T-cell (primary cell): ENCODE measurements around the gene TPST1. TPM values are rescaled to one million over a fixed set of nuclear protein-coding genes. Genes with fewer than 3 reads are reported as not detected.
"Not testable (repeated sequence)": the region's sequence is repeated elsewhere in the genome, so short reads cannot be mapped to it uniquely, and the experiment has no call there.

ENCODE experiments used
- ATAC-seq, 4 experiments: fragments of 200-7000 bp in 3 of 4; fragments of 150-1000 bp in 1 of 4; cut with Tn5 transposase; replicated peaks in 1 of 4; 1 replicate in 3 of 4; 2 replicates in 1 of 4; pipeline ENCODE4 v1.10.0; 2021; ENCODE audit warnings: moderate library complexity in 3 of 4, mild to moderate bottlenecking in 2 of 4, moderate number of reproducible peaks in 1 of 4
- CTCF ChIA-PET, 2 donors: fragments of 300-600 bp; sonication (Branson Sonifier 250); formaldehyde crosslinking; loops; one replicate each; lab custom pipeline; 2022; ENCODE audit warnings: antibody characterized with exemption in 2 of 2; lab: Charles Lee
- POLR2A ChIA-PET, 2 donors: fragments of 300-600 bp; sonication (Branson Sonifier 250); formaldehyde crosslinking; loops; one replicate each; lab custom pipeline; 2022; ENCODE audit warnings: antibody characterized with exemption in 2 of 2; lab: Charles Lee
- DNase-seq, 35 experiments: peaks; one replicate each; pipeline versions ENCODE4 v3.0.0 to v3.0.0-alpha.2; 2013 to 2023
- H3K27ac ChIP-seq: one replicate; pipeline ENCODE4 v1.5.1; 2013; ENCODE audit warnings: low read length
- H3K27me3 ChIP-seq, 2 experiments: replicated peaks in 1 of 2; 1 replicate in 1 of 2; 2 replicates in 1 of 2; pipeline versions ENCODE4 v1.6.1 to v1.7.0; 2013; ENCODE audit warnings: low read length in 1 of 2, mixed read lengths in 1 of 2; ENCODE audit not compliant: control insufficient read depth in 2 of 2, insufficient read depth in 2 of 2; ENCODE audit errors: extremely low read depth in 1 of 2
- H3K36me3 ChIP-seq, 2 donors: 1 replicate in 1 of 2; 2 replicates in 1 of 2; pipeline versions ENCODE4 v1.6.1 to v1.7.0; 2013; ENCODE audit warnings: low read length in 1 of 2; ENCODE audit not compliant: control insufficient read depth in 2 of 2, insufficient read depth in 1 of 2; ENCODE audit errors: extremely low read depth in 1 of 2
- H3K4me1 ChIP-seq, 2 experiments: 1 replicate in 1 of 2; 2 replicates in 1 of 2; pipeline versions ENCODE4 v1.6.1 to v1.7.0; 2013; ENCODE audit warnings: low read length in 2 of 2, mixed read lengths in 1 of 2; ENCODE audit not compliant: insufficient read depth in 2 of 2, control insufficient read depth in 1 of 2; ENCODE audit errors: extremely low read depth in 1 of 2
- H3K4me3 ChIP-seq, 2 donors: 1 replicate in 1 of 2; 2 replicates in 1 of 2; pipeline versions ENCODE4 v1.5.1 to v1.7.0; 2013; ENCODE audit warnings: mild to moderate bottlenecking in 2 of 2, low read length in 1 of 2, moderate library complexity in 1 of 2; ENCODE audit not compliant: control insufficient read depth in 1 of 2; ENCODE audit errors: extremely low read depth in 1 of 2
- H3K9me3 ChIP-seq: 2 replicates; pipeline ENCODE4 v1.7.0; 2013
- H3K27ac Mint-ChIP-seq, 2 donors: one replicate each; pipeline ENCODE4 v1.8.0; 2020 to 2021; ENCODE audit warnings: mild to moderate bottlenecking in 2 of 2, mixed read lengths in 2 of 2
- H3K27me3 Mint-ChIP-seq, 2 donors: one replicate each; pipeline ENCODE4 v1.8.0; 2021 to 2022; ENCODE audit warnings: mixed read lengths in 2 of 2
- H3K36me3 Mint-ChIP-seq: one replicate; pipeline ENCODE4 v1.8.0; 2021; ENCODE audit warnings: mixed read lengths
- H3K4me1 Mint-ChIP-seq, 3 donors: one replicate each; pipeline ENCODE4 v1.8.0; 2020 to 2022; ENCODE audit warnings: mixed read lengths in 3 of 3, mild to moderate bottlenecking in 1 of 3
- H3K4me3 Mint-ChIP-seq, 3 donors: one replicate each; pipeline ENCODE4 v1.8.0; 2020 to 2022; ENCODE audit warnings: mild to moderate bottlenecking in 3 of 3, mixed read lengths in 3 of 3, moderate library complexity in 3 of 3
- H3K9me3 Mint-ChIP-seq, 3 donors: one replicate each; pipeline ENCODE4 v1.8.0; 2020 to 2022; ENCODE audit warnings: mixed read lengths in 3 of 3
- WGBS: methylation state at CpG from one replicate; pipeline ENCODE4 v1.1.5; 2013; ENCODE audit warnings: missing lambda C conversion rate; ENCODE audit not compliant: insufficient coverage; 5-methylcytosine and 5-hydroxymethylcytosine counted together
- total RNA-seq, 35 experiments: library from RNA in 6 of 35; stranded (reverse) in 6 of 35; fragments of 120-200 nt in 1 of 35; gene quantifications; one replicate each; pipeline versions ENCODE4 v1.2.1 to v1.2.4 and lab custom pipeline; 2013 to 2026

Gene TPST1
- total RNA-seq, 5 donors from 2014 or later (not counting 1 experiment from before 2014, with no cell fraction given) = 2.1 to 6.3 (median 2.6) TPM

- Mint-ChIP-seq H3K9me3 (no peaks in the 10 kb centered on the region), H3K27ac (no peak overlapping the region), H3K4me1 (peaks cover 4 to 11% (median 8%) of the 10 kb centered on the region in 3 donors), H3K4me3 (no peak overlapping the region), H3K36me3 (no peaks in the 10 kb centered on the region), H3K27me3 (peaks cover 0 to 4% of the 10 kb centered on the region in 2 donors)
- ChIA-PET CTCF (interaction anchor here in 1 of 2 donors (0.6 kb wide), 1 partner anchor 26 kb away, joined by 5 read pairs; no protein-coding TSS in a partner anchor), POLR2A (no interaction called here)
- no peak for DNase-seq
- 86% methylated on average over 3 of the region's 3 CpGs for WGBS
- peaks cover 0 to 2% of the 10 kb centered on the region in 2 experiments for H3K27me3 ChIP-seq
- H3K4me3 ChIP-seq = no peak overlapping the region
- no peak for ATAC-seq
- no peaks in the 10 kb centered on the region for H3K36me3 ChIP-seq
- no peaks in the 10 kb centered on the region for H3K4me1 ChIP-seq
- H3K9me3 ChIP-seq = no peaks in the 10 kb centered on the region
- no peak overlapping the region for H3K27ac ChIP-seq
These were observed 16.3 kb downstream of the TPST1 start for GRCh38 chr7:66221442-66221841.

GRCh38 chr7:66227808-66228207, 22.7 kb downstream of the TPST1 start:
- no peaks in the 10 kb centered on the region for H3K27me3 Mint-ChIP-seq
- H3K36me3 Mint-ChIP-seq = peaks cover 4% of the 10 kb centered on the region
- ATAC-seq (no peak), DNase-seq (no peak)
- WGBS = no CpG with 5 or more reads among the region's 1 CpG
- no peak overlapping the region for H3K4me3 ChIP-seq
- ChIA-PET CTCF (no interaction called here), POLR2A (no interaction called here)
- H3K9me3 ChIP-seq = no peaks in the 10 kb centered on the region
- H3K4me1 Mint-ChIP-seq = peaks cover 0 to 5% (median 4%) of the 10 kb centered on the region in 3 donors
- H3K4me1 ChIP-seq = no peaks in the 10 kb centered on the region
- no peaks in the 10 kb centered on the region for H3K27me3 ChIP-seq
- H3K27ac Mint-ChIP-seq = no peak overlapping the region
- no peak overlapping the region for H3K4me3 Mint-ChIP-seq
- H3K9me3 Mint-ChIP-seq = no peaks in the 10 kb centered on the region
- H3K27ac ChIP-seq = no peak overlapping the region
- H3K36me3 ChIP-seq = no peaks in the 10 kb centered on the region

- CTCF ChIA-PET, H3K36me3 Mint-ChIP-seq, H3K9me3 ChIP-seq, DNase-seq, ATAC-seq, H3K4me3 ChIP-seq, H3K27ac ChIP-seq, H3K4me3 Mint-ChIP-seq, H3K27me3 ChIP-seq, H3K27me3 Mint-ChIP-seq, H3K27ac Mint-ChIP-seq, H3K4me1 Mint-ChIP-seq, POLR2A ChIA-PET, H3K9me3 Mint-ChIP-seq, H3K36me3 ChIP-seq, H3K4me1 ChIP-seq: not testable (repeated sequence)
- 91% methylated on average over 14 of the region's 24 CpGs for WGBS
These were observed 26.4 kb downstream of the TPST1 start for GRCh38 chr7:66231326-66232216.

GRCh38 chr7:66233638-66234037, 28.5 kb downstream of the TPST1 start:
- H3K27ac Mint-ChIP-seq = no peak overlapping the region
- CTCF ChIA-PET = interaction anchor here in 1 of 2 donors (0.5 kb wide), 2 partner anchors 15 to 1253 kb away, joined by 3 to 4 read pairs; no protein-coding TSS in a partner anchor

GRCh38 chr7:66236713-66237303, 31.7 kb downstream of the TPST1 start:
- H3K27me3 ChIP-seq = no peaks in the 10 kb centered on the region
- H3K9me3 ChIP-seq = no peaks in the 10 kb centered on the region
- H3K27ac ChIP-seq = no peak overlapping the region
- POLR2A ChIA-PET = interaction anchor here in 1 of 2 donors (0.5 kb wide), 1 partner anchor 1454 kb away, joined by 3 read pairs; no protein-coding TSS in a partner anchor
- peak in 1 of 35 experiments; percentile 0 for DNase-seq
- H3K36me3 ChIP-seq = no peaks in the 10 kb centered on the region
- CTCF ChIA-PET = interaction anchor here in 1 of 2 donors (0.5 kb wide), 1 partner anchor 501 kb away, joined by 5 read pairs; no protein-coding TSS in a partner anchor
- peaks cover 3 to 21% (median 6%) of the 10 kb centered on the region in 3 donors for H3K4me1 Mint-ChIP-seq
- no peak for ATAC-seq
- no peaks in the 10 kb centered on the region for H3K36me3 Mint-ChIP-seq
- no peak overlapping the region for H3K27ac Mint-ChIP-seq
- H3K4me3 ChIP-seq = no peak overlapping the region
- H3K9me3 Mint-ChIP-seq = peaks cover 2 to 4% (median 3%) of the 10 kb centered on the region in 3 donors
- H3K4me1 ChIP-seq = no peaks in the 10 kb centered on the region
- 60% methylated on average over 1 of the region's 2 CpGs for WGBS
- no peaks in the 10 kb centered on the region for H3K27me3 Mint-ChIP-seq
- H3K4me3 Mint-ChIP-seq = no peak overlapping the region

More at GRCh38 chr7:66233638-66234037, 28.5 kb downstream of the TPST1 start:
- Mint-ChIP-seq H3K27me3 (no peaks in the 10 kb centered on the region), H3K4me1 (peaks cover 3 to 13% (median 6%) of the 10 kb centered on the region in 3 donors), H3K4me3 (no peak overlapping the region), H3K9me3 (peaks cover 2 to 4% (median 3%) of the 10 kb centered on the region in 3 donors), H3K36me3 (peaks cover 4% of the 10 kb centered on the region)
- no peaks in the 10 kb centered on the region for H3K9me3 ChIP-seq
- DNase-seq (no peak), ATAC-seq (no peak)
- WGBS = 92% methylated on average over 4 of the region's 5 CpGs
- no peaks in the 10 kb centered on the region for H3K36me3 ChIP-seq
- POLR2A ChIA-PET = no interaction called here
- H3K4me3 ChIP-seq = no peak overlapping the region
- no peaks in the 10 kb centered on the region for H3K27me3 ChIP-seq
- no peaks in the 10 kb centered on the region for H3K4me1 ChIP-seq
- H3K27ac ChIP-seq = no peak overlapping the region
